ENCODE measurements around the gene TMEM132D. TPM values are rescaled to one million over a fixed set of nuclear protein-coding genes. Genes with fewer than 3 reads are reported as not detected.

The TMEM132D gene
- total RNA-seq, 1 donor from 2014 or later = 1.0 TPM

DNA sequence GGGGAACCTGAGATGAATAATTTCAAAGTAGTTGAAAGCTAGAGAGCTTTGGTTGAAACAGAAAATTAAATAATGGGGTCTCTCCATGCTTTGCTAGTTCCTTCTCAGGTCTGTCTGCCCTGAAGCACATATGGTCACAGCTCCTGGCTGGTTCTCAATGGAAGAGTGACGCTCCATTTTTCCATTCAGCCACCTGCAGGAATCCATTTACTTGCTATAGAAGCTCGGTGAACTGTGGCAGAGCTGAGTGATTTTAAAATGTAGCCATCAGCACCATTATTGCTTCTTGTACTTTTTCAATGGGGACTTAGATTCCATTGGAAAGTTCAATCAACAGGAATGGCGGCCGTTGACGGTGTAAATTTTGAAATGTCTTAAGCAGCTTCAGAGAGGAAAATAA is 525.3 kb downstream of the TMEM132D start:
- no peaks in the 10 kb centered on the region for H3K9me3 ChIP-seq
- H3K27me3 ChIP-seq = no peaks in the 10 kb centered on the region
- no peaks in the 10 kb centered on the region for H3K36me3 ChIP-seq
- ATAC-seq = no peak
- DNase-seq = no peak
- H3K4me1 ChIP-seq = no peaks in the 10 kb centered on the region
- no peak overlapping the region for H3K27ac ChIP-seq
- intact Hi-C loops (cut with DNase I) = no loop called here
- TF ChIP-seq, protein P1, sequence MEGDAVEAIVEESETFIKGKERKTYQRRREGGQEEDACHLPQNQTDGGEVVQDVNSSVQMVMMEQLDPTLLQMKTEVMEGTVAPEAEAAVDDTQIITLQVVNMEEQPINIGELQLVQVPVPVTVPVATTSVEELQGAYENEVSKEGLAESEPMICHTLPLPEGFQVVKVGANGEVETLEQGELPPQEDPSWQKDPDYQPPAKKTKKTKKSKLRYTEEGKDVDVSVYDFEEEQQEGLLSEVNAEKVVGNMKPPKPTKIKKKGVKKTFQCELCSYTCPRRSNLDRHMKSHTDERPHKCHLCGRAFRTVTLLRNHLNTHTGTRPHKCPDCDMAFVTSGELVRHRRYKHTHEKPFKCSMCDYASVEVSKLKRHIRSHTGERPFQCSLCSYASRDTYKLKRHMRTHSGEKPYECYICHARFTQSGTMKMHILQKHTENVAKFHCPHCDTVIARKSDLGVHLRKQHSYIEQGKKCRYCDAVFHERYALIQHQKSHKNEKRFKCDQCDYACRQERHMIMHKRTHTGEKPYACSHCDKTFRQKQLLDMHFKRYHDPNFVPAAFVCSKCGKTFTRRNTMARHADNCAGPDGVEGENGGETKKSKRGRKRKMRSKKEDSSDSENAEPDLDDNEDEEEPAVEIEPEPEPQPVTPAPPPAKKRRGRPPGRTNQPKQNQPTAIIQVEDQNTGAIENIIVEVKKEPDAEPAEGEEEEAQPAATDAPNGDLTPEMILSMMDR (IDR thresholded peaks at IDR 0.05) = no peak
- no peak overlapping the region for H3K4me3 ChIP-seq

DNA sequence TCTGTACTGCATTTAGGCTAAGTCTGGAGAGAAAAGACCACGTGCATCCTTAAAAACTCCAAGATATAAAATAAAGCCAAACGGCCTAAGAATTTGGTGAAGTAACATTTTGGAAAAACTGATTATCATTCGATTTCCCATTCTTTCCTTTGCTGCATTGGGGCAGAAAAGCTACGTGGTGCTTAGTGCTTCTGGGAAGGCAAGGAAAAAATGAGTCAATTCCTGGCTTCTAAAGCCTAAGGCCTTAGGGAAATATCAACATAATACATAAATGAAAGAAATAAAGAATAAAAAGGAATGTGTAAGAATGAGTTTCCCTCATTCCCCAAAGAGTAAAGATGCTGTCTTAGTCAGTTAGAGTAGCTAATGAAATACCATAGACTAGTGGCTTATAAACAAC is 530.1 kb downstream of the TMEM132D start:
- H3K4me3 ChIP-seq = no peak overlapping the region
- no peak overlapping the region for H3K27ac ChIP-seq
- no peaks in the 10 kb centered on the region for H3K4me1 ChIP-seq
- no peak for DNase-seq
- ATAC-seq = no peak
- intact Hi-C loops (cut with DNase I) = no loop called here
- TF ChIP-seq, protein P1 (IDR thresholded peaks at IDR 0.05) = no peak
- H3K9me3 ChIP-seq = no peaks in the 10 kb centered on the region
- H3K36me3 ChIP-seq = no peaks in the 10 kb centered on the region
- H3K27me3 ChIP-seq = no peaks in the 10 kb centered on the region

DNA sequence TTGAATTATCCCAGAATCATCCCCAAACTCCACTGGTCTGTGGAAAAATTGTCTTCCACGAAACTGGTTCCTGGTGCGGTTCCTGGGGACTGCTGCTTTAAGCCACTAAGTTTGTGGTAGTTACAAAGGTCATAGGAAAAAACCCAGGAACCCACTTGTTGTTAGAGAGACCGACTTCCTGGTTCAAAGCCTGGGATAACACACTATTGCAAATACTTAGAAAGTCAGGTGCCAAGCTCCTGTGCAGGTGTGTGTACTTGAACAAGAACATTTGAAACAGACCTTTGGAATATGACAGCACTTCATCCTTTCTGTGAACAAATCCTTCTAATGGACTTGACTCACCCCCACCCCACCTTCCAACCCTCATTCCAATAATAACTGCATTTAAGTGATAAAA is 530.9 kb downstream of the TMEM132D start:
- no peaks in the 10 kb centered on the region for H3K4me1 ChIP-seq
- H3K36me3 ChIP-seq = no peaks in the 10 kb centered on the region
- no peaks in the 10 kb centered on the region for H3K27me3 ChIP-seq
- no peak overlapping the region for H3K27ac ChIP-seq
- H3K4me3 ChIP-seq = no peak overlapping the region
- ATAC-seq = peak; percentile 57
- DNase-seq = no peak
- no peaks in the 10 kb centered on the region for H3K9me3 ChIP-seq
- TF ChIP-seq, protein P1 (IDR thresholded peaks at IDR 0.05) = no peak
- intact Hi-C loops (cut with DNase I) = no loop called here

DNA sequence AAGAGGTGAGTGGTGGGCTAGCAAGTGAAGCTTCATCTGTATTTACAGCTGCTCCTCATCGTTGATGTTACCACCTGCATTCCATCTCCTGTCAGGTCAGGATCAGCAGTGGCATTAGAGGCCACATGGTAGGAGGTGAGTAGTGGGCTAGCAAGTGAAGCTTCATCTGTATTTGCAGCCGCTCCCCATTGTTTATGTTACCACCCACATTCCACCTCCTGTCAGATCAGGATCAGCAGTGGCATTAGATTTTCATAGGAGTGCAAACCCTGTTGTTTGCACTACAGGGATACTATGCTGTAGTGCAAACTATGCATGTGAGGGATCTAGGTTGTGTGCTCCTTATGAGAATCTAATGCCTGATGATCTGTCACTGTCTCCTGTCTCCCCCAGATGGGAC is 531.5 kb downstream of the TMEM132D start:
- TF ChIP-seq, protein P1 (IDR thresholded peaks at IDR 0.05) = no peak
- Histone ChIP-seq H3K27me3 (no peaks in the 10 kb centered on the region), H3K4me1 (no peaks in the 10 kb centered on the region), H3K27ac (no peak overlapping the region), H3K36me3 (no peaks in the 10 kb centered on the region), H3K4me3 (no peak overlapping the region), H3K9me3 (no peaks in the 10 kb centered on the region)
- ATAC-seq = no peak
- DNase-seq = no peak
- intact Hi-C loops (cut with DNase I) = no loop called here

DNA sequence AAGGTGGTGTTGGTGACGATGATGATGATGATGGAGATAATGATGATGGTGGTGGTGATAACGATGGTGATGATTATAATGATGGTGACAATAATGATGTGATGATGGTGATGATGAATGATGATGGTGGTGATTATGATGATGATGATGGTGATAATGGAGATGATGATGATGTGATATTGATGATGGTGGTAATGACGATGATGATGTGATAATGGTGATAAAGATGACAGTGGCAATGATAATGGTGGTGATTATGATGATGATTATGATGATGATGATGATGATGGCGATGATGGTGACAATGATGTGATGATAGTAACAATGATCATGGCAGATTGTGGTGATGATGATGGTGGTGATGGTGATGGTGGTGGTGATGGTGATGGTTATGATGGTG is 532.6 kb downstream of the TMEM132D start:
- Histone ChIP-seq H3K4me3 (no peak overlapping the region), H3K36me3 (no peaks in the 10 kb centered on the region), H3K27ac (no peak overlapping the region), H3K9me3 (no peaks in the 10 kb centered on the region), H3K4me1 (no peaks in the 10 kb centered on the region), H3K27me3 (no peaks in the 10 kb centered on the region)
- DNase-seq = no peak
- intact Hi-C loops (cut with DNase I) = no loop called here
- TF ChIP-seq, protein P1 (IDR thresholded peaks at IDR 0.05) = no peak
- no peak for ATAC-seq

DNA sequence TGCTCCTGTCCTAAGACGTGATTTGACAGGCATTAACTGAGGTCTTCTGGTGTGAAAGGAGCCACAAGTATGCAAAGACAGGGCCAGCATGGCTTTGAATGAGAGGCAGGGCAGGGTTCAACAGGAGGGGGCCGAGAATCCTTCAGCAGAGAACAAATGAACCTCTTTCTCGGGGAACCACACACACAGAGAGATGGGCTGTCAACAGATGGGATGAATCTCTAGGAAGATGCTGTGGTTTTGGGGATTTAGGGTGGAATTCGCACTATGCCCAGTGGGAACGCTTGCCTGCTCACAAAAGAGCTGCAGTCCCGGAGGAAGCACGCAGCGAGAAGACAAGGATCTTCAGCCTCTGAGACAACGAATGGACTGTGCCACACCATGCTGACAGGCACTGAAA is 537.2 kb downstream of the TMEM132D start:
- Histone ChIP-seq H3K27me3 (no peaks in the 10 kb centered on the region), H3K4me1 (no peaks in the 10 kb centered on the region), H3K9me3 (no peaks in the 10 kb centered on the region), H3K27ac (no peak overlapping the region), H3K4me3 (no peak overlapping the region), H3K36me3 (no peaks in the 10 kb centered on the region)
- intact Hi-C loops (cut with DNase I) = no loop called here
- TF ChIP-seq, protein P1 (IDR thresholded peaks at IDR 0.05) = no peak
- ATAC-seq = no peak
- no peak for DNase-seq
